OCI-LY3 (cell line): Measurements from ENCODE around the gene GSS.

ENCODE experiments used
- EZH2phosphoT487 ChIP-seq: fragments of 200-600 bp; shearing (Covaris generic); IDR thresholded peaks from 2 replicates; pipeline ENCODE4 v1.6.1; 2018; ENCODE audit warnings: antibody characterized with exemption, mixed run types, low read depth
- TF ChIP-seq, protein P1 (sequence below): fragments of 200-600, 300-600 bp; sonication (generic); IDR thresholded peaks from 2 replicates; pipeline ENCODE4 v1.5.1; 2014; ENCODE audit warnings: antibody characterized with exemption, low read length, low read depth

DNA sequence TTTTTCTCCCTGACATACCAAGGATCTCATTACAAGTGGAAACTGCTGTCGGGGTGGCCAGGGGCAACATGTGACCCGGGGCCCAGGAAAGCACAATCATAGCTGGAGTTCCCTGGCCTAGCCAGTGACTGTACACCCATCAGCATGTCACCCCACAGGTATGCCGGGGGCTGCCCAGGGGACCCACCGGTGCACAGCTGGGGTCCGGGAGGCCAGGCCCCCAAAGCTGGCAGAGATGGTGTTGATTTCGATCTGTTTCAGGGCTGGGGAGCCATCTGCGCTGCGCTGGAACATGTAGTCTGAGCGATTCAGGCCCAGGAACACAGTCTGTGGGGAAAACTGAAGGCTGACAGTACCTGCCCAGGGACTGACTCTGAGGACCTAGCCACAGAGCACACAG lies 13.3 kb downstream of the GSS start:
- TF ChIP-seq, protein P1, sequence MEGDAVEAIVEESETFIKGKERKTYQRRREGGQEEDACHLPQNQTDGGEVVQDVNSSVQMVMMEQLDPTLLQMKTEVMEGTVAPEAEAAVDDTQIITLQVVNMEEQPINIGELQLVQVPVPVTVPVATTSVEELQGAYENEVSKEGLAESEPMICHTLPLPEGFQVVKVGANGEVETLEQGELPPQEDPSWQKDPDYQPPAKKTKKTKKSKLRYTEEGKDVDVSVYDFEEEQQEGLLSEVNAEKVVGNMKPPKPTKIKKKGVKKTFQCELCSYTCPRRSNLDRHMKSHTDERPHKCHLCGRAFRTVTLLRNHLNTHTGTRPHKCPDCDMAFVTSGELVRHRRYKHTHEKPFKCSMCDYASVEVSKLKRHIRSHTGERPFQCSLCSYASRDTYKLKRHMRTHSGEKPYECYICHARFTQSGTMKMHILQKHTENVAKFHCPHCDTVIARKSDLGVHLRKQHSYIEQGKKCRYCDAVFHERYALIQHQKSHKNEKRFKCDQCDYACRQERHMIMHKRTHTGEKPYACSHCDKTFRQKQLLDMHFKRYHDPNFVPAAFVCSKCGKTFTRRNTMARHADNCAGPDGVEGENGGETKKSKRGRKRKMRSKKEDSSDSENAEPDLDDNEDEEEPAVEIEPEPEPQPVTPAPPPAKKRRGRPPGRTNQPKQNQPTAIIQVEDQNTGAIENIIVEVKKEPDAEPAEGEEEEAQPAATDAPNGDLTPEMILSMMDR, result no peak
- no peak for TF ChIP-seq EZH2phosphoT487
